GM21723 (cell line): ENCODE data around the gene GPM6B.

Experiments
- ATAC-seq: cut with Tn5 transposase; IDR thresholded peaks from one replicate; pipeline ENCODE4 v1.9.1; 2021; ENCODE audit warnings: mild to moderate bottlenecking, moderate library complexity; ENCODE audit not compliant: unreplicated experiment

Gene GPM6B, protein sequence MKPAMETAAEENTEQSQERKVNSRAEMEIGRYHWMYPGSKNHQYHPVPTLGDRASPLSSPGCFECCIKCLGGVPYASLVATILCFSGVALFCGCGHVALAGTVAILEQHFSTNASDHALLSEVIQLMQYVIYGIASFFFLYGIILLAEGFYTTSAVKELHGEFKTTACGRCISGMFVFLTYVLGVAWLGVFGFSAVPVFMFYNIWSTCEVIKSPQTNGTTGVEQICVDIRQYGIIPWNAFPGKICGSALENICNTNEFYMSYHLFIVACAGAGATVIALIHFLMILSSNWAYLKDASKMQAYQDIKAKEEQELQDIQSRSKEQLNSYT

DNA sequence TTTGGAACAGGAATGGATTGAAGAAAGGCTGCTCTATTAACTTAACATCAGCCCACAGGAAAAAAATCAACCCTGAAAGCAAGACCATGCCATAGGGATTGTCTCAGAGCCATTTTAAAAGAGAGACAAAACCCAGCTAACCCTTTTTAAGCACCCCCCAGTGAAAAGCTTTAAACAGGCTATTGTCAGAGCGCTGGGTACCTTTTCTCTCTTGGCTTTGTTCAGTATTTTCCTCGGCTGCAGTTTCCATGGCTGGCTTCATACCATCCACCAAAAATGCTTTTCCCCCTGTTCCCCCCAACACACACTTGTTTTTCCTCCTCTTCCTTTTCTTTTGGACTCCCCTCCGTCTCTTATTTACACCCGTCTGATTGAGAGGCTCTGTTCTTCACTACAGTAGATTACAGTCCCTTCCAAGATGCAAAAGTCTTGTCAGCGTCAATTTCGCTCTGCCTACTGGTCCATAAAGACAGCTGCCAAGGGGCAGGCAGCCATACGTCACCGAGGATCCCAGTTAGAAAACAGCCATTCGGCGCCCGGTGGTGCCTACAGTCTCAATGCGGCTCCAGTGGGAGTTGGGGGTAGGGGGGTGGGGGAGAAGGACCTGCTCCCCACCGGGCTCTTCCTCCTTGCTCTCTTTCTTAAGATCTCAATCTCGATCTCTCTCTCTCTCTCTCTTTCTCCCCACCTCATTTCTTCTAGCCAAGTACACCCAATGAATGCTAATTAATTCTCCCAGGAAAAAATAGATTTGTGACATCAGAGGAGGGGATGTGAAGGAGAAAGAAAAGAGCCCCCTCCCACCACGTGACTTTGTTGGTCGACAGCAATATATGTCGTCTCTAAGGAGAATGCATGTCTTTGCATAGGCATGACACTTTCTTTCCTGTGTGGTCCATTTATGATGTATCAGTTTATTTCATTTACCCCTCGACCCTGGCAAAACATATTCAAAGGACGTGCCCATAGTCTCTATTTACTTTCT is at the start of gene GPM6B:
Gene GPM6B, minus strand, starts transcription at position 451 of the 985 bp plus-strand sequence. Its CDS starts 189 bp downstream, at position 262.
- ATAC-seq, result no peak

DNA sequence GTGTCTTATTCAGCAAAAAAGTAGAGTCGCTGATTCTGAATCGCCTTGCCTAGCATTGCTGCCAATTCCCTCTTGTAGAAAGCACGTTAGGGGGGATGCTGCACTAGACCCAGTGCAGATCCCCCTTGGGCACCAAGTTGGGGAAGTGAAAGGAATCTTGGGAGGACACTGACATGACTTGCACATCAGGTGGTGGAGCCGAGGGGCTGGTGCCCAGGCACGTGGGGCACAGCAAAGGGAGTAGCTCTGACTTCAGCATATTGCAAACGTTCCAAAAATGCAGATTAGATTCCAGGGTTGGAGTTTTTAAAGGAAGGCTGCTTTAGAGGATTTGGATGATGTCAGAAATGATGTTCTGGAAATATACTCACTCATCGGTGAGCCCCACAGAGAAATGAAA is 47.4 kb upstream of the GPM6B start:
- no peak for ATAC-seq

DNA sequence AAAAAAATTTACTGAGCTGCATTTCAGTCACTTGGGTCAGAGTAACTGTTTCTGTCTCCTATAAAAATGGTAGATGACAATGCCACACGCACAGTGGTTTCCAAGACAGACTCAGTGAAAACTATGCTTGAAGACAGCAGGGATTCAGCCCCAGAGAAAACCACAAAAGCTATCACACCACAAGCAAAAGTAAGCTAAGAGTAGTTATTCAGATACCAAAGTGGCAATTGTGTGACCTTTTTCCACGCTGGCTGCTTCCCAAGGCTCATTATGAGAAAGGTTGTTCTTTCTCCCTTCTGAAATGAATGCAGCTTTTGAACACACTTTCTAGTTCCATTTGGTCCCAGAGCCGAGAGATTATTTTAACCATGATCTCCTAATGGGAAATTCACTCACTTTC is 46.4 kb upstream of the GPM6B start:
- ATAC-seq, result no peak

DNA sequence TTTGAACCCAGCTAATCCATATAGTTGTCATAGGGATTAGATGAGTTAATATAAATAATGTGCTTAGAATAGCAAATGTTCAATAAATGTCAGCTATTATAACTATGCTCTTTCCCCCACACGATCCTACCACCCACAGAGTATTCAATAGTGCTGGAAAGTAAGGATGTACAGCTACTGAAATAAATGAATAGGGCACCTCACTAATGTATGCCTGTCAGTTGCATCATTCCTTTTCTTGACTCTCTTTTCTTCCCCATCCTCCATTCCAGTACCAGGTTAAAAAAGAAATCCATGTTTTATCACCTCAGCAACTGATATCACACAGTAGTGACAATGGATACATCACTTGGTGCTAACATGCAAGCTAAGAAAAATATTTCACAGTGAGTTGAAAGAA is 42.8 kb upstream of the GPM6B start:
- ATAC-seq, result no peak

DNA sequence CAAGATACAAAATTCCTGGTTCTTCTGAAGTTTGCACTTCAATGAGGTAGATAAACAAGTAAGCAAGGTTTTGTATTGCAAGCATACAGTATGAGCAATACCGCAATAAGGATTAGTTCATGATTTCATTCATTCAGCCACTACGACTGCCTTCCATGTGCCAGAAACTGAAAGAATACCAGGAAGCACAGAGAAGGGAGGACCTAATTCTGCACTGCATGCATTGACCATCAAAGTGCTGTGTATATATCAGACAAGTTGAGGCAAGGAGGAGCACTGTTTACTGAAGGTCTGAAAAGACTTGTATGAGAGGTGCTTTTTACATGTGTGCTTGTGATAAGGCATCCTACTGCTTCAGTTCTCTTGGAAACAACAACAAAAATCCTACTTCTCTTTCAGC is 40.9 kb upstream of the GPM6B start:
- ATAC-seq, result no peak

DNA sequence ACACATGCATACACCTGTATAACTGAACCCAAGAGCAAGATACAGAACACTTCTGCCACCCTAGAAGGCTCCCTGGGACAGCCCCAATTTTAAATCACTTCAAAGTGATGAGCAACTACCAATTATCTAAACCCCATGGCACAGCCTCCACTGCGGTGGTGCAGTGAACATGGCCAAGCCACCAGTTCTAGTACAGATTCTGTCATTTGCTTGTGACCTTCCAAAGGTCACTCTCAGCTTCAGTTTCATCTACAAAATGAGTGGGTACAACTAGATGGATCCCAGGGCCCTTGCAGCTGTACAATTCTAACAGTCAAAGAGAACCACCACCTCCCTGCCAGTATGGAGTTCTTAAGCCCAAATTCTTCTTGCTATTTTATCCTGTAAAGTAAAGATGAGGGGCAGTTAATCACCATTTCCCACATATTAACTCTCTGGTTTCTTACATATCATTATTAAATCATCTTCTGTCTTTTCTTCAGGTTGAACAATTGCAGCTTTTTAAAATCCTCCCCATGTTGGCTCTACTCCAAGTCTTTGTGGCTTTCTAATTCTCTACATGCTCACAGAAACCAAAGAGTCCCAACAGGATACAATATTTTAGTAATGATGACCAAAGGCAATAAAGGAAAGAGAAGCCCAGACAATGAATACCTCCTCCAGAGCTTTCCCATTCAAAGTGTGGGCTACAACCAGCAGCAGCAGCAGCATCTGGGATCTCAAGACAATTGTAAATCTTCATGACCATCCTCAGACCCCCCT is 39.0 kb upstream of the GPM6B start:
- no peak for ATAC-seq

DNA sequence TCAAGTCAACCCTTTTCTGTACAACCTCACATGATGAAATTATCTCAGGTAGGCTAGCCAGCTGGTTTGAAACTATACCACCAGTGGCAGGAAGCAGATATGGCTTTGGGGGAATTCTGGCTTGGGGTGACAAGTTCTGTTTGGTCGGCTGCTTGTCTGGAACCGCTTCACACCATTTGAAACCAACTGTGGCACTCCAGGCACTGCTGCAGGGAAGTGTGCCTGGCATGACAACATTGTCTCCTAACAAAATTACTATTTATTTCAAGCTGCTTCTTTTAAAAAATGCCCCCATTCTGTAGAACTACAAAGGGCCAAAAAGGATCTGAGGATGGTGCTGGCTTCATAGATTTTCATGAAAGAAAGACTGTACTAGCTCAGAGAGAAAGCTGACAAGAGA is 37.1 kb upstream of the GPM6B start:
- no peak for ATAC-seq

DNA sequence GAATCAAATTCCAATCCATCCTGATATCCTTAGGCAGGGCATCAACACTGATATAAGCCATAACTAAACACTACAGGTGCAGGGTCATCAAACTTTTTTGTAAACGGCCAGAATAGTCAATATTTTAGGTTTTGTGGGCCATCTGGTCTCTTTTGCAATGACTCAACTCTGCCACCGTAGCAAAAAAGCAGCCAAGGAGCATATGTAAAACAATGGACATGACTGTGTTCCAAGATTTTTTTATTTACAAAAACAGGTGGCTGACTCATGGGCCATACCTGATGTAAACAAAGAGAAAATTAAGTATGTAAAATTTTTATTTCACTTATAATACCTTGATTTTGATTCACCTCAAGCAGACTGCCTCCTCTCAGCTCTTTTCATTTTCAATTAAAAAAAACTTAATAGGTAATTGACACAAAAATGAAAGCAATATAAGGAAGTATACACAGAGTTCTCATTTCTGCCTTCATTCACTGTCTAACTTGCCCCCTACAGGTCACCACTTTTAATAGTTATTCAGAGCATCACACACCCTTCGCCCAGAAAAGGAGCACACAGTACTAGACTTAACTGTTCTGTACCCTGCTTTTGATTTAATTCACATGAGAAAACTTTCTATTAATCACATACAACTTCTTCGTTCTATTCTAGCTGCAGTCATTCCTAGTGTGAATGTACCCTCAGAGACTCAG is 35.3 kb upstream of the GPM6B start:
- ATAC-seq, result peak; percentile 82

DNA sequence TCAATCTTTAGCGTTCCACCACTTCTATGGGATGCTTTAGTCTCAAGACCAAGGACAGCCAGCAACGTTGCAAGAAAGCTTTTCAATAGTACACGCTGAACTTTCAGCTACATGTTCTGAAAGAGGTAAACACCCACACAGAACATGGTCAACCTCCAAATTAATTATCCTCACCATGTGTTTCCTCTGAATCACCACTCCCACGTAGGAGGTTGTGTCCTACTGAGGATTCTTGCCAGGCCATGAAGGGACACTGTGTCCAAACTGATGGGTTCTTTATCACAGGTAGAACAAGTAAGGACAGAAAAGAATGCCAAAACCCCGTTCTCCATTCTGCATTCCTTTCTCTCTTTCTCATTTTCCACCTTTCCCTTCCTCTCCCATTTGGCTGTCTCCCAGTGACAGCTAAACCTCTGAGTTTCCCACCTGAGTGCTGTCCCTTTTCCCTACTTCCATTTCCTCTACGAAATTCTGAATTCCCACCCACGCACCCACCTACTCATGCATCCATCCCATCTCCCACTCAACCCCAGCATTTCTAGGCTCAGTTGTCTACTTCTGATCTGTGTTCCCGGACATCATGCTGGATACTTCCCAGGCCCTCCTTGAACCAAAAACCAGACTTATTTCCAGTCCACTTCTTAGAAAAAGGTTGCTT is 29.0 kb upstream of the GPM6B start:
- ATAC-seq, result no peak

DNA sequence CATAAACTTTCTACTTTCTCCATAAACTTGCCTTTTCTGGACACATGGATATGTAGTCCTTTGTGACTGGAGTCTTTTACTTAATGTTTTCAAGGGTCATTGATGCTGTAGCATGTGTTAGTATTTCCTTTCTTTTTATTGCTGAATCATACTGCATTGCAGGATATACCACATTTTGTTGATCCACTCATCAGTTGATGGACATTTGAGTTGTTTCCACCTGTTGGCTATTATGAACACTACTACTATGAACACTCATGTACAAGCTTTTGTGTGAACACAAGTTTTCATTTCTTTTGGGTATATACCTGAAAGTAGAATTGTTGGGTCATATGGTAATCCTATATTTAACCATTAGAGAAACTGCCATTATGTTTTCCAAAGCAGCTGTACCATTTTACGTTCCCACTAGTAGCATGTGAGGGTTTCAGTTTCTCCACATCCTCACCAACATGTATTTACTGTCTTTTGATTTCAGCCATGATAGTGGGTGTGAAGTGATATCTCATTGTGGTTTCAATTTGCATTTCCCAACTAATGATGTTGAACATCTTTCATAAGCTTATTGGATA is 26.3 kb upstream of the GPM6B start:
- ATAC-seq, result no peak

DNA sequence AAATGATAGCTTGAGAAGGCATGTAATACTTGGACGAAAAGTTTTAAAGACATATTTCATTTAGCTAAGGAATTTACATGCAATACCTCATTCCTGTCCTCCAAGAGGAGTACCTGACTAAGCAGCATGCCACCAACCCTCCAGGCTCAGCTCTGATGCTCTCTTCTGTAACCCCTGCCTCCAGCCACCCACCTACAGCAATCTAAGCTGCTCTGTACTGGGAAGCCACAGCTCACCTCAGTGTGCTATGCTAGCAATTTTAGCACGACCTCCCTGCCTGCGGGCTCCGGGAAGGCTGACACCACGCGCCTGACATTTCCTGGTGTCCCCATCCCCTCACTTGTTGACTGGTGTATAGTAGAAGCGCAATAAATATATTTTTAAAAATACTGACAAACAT is 23.2 kb upstream of the GPM6B start:
- no peak for ATAC-seq

DNA sequence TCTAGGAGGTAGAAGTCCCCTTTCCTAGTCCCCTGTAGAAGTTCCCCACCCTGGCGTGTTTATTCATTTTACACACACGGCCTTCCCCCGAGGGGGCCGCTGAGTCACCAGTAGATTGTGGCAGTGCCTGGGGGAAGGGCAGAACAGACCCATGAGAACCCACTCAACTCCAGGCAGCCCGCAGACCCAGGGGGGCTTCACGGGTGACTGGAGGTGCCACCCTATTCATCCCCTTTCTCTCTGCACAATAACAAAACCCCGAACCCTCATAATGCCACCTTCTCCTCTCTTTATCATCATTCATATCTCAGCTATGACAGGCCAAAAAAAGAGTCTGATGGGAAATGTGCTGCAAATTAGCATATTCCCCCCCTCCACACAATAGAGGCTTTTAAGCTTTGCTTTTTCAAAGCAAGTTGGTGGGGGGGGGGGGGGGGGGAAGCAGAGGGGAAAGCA is 20.4 kb upstream of the GPM6B start:
- no peak for ATAC-seq

DNA sequence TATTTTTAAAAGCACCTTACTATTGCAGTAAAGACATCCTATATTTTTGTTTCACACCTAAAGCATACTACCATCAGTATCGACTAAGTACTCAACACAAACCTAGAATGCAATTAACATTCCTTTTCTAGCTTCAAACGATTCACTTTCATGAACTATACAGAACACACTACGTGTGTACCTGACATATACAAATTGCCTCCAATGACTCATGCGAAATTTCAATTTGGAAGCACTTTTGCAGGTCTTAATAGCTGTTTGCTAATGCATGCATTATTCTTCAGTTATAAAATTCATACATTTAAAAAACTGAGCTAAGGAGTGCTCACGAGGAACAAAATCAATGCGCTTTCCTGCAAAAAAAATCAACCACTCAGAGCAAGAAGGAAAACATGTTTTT is 19.7 kb upstream of the GPM6B start:
- no peak for ATAC-seq

DNA sequence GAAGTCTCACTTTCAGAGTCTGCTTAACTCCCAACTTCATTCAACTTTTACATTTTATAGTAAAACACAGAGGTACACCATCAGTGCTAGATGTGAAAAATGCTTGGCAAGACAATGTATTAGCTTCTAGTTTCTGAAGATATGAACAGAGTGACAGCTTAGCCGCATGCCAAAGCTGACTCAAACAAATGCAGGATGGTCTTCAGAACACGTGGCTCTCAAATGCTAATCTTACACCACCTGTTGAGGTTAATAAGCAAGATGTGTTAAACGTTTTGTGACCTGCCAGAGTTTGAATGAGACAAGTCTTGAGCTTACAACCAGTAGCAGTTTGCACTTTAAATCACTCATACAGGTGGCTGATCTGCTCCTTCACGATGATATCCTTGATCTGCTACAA is 18.9 kb upstream of the GPM6B start:
- no peak for ATAC-seq

DNA sequence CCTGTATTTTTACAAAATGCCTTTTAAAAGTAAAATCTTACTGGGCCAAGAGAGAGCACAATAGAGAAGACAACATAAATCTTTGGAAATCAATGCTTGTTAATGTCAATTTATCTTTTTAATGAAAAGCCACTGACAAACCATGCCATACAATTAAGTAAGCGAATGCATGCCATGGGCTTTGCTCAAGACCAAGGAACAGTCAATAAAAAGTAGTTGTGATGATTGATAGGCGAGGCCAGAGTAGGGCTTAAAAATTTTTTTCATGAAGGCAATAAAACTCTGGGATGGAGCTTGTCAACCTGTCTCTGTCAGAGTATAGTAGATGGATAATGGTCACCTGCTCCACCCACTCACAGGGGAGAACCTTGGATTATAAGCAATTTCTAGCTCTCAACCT is 17.5 kb upstream of the GPM6B start:
- no peak for ATAC-seq

DNA sequence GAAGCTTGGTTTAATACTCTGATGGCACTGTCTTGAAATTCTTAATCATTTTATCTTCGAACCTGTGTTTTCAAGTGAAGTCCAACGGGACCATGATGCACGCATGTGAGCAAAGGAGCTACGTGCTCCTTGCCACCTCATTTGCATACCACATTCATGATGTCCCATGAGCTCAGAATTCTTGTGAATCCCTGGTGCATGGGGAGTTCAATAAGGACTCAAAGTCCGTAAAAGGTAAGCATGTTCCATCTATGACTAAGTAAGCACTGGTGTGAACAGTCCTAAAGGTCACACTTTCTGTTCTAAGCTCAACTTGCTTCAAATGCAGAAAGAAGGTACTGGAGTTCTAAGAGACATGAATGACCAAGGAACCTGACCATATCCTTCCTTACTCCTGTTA is 13.1 kb upstream of the GPM6B start:
- ATAC-seq, result no peak

DNA sequence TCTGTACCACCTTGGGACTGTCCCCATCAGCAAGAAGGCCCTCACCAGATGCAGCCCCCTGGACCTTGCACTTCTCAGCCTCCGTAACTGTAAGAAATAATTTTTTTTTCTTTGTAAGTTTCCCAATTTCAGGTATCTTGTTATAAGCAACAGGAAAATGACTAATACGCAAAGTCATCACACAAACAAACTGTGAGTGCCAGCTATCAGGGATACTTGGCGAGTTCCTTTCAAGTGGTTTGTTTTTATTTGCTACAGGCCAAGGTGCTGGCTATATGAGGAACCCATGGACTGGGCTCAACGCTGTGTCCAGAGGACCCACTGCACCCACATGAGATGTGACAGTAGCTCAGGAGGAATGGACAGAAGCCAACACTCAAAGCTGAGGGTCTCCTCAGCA is 11.5 kb upstream of the GPM6B start:
- ATAC-seq, result no peak

DNA sequence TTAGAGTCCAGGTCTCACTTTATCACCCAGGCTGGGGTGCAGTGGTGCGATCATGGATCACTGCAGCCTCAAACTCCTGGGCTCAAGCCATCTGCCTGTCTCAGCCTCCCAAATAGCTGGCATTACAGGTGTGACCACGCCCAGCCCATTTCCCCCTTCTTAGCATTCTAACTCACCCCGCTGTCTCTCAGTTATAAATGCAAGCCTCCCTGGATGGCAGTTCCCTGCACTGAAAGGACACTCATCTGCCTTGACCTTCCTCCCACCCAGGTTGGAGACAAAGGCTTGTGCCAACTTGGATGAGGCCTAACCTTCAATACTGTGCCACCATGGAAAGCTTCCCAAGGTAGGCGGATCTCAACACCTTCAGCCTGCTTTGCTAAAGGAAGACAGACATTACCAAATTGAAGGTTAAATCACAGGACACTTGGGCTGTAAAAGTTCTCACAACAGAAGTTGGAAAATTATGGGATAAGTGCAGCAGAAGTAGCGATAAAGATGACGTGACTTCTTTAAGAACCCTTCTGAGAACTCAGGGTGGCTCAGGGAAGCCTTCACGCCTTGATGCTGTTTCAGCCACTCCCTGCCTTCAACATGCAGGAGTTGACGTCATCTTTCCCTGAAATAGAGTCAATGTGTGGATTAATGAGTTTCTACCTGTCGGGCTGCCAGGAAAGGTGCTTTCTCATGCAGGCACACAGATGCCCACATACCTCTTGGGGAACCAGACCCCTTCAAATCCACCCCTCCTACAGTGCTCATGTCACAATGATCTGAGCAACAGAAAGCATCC is 10.6 kb upstream of the GPM6B start:
- no peak for ATAC-seq

DNA sequence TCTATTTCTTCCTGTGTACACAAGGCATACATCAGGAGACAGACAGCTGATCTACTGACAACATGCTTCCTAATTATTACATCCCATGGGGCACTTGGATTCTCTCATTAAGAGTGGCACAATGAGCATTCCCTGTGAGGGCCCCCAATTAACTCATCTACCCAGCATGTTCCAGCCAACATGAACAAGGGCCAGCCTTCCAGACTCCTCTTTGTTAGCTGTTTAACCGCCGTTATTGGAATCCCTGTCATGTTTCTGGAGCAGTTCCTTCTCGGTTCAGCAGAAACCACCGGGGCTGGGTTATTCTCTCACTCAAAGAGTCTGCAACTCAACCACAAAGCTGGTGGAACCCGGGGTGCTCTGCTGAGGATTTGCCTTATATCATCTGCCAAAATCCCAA is 9.9 kb upstream of the GPM6B start:
- no peak for ATAC-seq
